Caco-2 (cell line): Measurements from ENCODE around the gene WDR73. TPM values are rescaled to one million over a fixed set of nuclear protein-coding genes. Genes with fewer than 3 reads are reported as not detected.

Experiments
- BruUV-seq: library from RNA; stranded (reverse); fragments of 400-500 nt; replicated peaks from 2 replicates; lab custom pipeline; 2021; lab: Mats Ljungman, UMichigan
- CTCF ChIA-PET: fragments of 300-600 bp; sonication (Branson Sonifier 250); formaldehyde crosslinking; loops from one replicate; lab custom pipeline; 2022; ENCODE audit warnings: antibody characterized with exemption; lab: Charles Lee
- POLR2A ChIA-PET: fragments of 300-600 bp; sonication (Branson Sonifier 250); formaldehyde crosslinking; loops from one replicate; lab custom pipeline; 2022; ENCODE audit warnings: antibody characterized with exemption; lab: Charles Lee
- DNase-seq, 2 experiments: peaks; one replicate each; pipeline versions ENCODE4 v3.0.0 to v3.0.0-alpha.2; 2020 to 2022
- H3K27me3 ChIP-seq: replicated peaks from 2 replicates; pipeline ENCODE4 v1.6.0; 2011; ENCODE audit warnings: low read length; ENCODE audit not compliant: control insufficient read depth, insufficient read depth
- H3K36me3 ChIP-seq: 2 replicates; pipeline ENCODE4 v1.5.1; 2011; ENCODE audit warnings: low read length; ENCODE audit not compliant: control insufficient read depth, insufficient read depth
- H3K4me1 ChIP-seq: fragments of 250-450 bp; sonication (Bioruptor Pico); 2 replicates; pipeline ENCODE4 v1.5.1; 2020; ENCODE audit warnings: mild to moderate bottlenecking
- H3K4me3 ChIP-seq: 2 replicates; pipeline ENCODE4 v1.5.1; 2011; ENCODE audit warnings: low read depth, mild to moderate bottlenecking, control low read depth, low read length
- H3K9me3 ChIP-seq: fragments of 250-450 bp; sonication (Bioruptor Pico); 2 replicates; pipeline ENCODE4 v1.5.1; 2020; ENCODE audit warnings: mild to moderate bottlenecking, moderate library complexity
- H3K27ac Mint-ChIP-seq: one replicate; pipeline ENCODE4 v1.8.0; 2022; ENCODE audit warnings: mixed read lengths; ENCODE audit not compliant: unreplicated experiment
- H3K27me3 Mint-ChIP-seq: one replicate; pipeline ENCODE4 v1.8.0; 2022; ENCODE audit warnings: mixed read lengths; ENCODE audit not compliant: insufficient read depth, unreplicated experiment
- H3K36me3 Mint-ChIP-seq: one replicate; pipeline ENCODE4 v1.8.0; 2022; ENCODE audit warnings: mild to moderate bottlenecking, mixed read lengths; ENCODE audit not compliant: insufficient read depth, unreplicated experiment
- H3K4me1 Mint-ChIP-seq: one replicate; pipeline ENCODE4 v1.8.0; 2022; ENCODE audit warnings: low read depth, mixed read lengths; ENCODE audit not compliant: unreplicated experiment
- H3K4me3 Mint-ChIP-seq: one replicate; pipeline ENCODE4 v1.8.0; 2022; ENCODE audit warnings: mild to moderate bottlenecking, moderate library complexity, mixed read lengths; ENCODE audit not compliant: unreplicated experiment
- H3K9me3 Mint-ChIP-seq: one replicate; pipeline ENCODE4 v1.8.0; 2022; ENCODE audit warnings: mixed read lengths; ENCODE audit not compliant: unreplicated experiment
- intact Hi-C: fragments of 100-400 bp; cut with micrococcal nuclease; formaldehyde crosslinking; loops from one replicate; pipeline ENCODE4 v1.10.0; 2022; ENCODE audit not compliant: unreplicated experiment
- total RNA-seq: library from RNA; stranded (reverse); gene quantifications from 2 replicates; pipeline ENCODE4 v1.2.3, GENCODE V29; 2022
- TF ChIP-seq, protein P1 (sequence below), 2 experiments: fragments of 200-600 bp in 1 of 2; IDR thresholded peaks; 1 replicate in 1 of 2; 2 replicates in 1 of 2; pipeline versions ENCODE4 v1.5.1 to v1.8.0; 2011 to 2022; ENCODE audit warnings: antibody characterized with exemption in 1 of 2, control low read depth in 1 of 2, inconsistent platforms in 1 of 2, low read depth in 1 of 2, low read length in 1 of 2, mild to moderate bottlenecking in 1 of 2, moderate library complexity in 1 of 2; ENCODE audit not compliant: insufficient read depth in 1 of 2, severe bottlenecking in 1 of 2, unreplicated experiment in 1 of 2

Gene WDR73
- total RNA-seq, 1 experiment from 2014 or later = 32.7 TPM

DNA sequence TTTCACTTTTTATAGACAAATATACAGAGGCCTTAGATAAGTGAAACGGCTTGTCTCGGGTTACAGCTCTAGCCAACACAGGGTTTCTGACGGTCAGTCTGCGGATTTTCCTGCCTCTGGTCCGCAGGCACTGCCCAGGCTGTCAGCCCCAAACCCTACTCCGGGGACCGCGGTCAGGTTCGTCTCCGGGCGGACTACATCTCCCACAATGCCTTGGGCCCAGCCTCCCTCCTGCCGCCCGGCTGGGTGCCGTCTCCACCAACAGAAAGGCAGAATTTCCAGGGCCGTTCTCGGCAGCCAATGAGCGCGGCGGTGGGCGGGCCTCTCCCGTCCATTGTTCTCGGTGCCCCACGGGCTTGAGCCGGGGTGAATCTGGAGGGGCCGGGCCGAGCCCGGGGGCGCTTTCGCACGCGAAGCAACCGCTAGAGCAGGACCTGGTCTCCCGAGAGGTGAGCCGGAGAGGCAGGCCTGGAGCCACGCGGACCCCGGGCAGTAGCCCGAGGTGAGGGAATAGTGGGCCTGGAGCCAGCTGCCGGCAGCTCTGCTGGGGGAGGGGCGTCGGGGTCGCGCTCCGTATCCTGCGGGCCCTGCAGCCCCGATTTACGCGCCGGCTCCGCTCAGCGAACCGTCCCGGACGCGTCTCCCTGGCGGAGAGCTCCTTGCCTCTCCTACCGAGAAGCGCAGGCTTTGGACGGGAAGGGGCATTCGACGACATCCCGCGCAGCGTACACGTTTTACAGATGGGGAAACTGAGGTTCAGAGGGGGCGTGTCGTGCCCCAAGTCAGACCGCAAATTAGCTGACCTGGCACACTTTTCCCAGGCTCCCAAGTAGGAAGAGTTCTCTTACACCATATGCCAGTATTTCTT is 53.2 kb downstream of the WDR73 start, which contains the start of gene ZSCAN2:
Gene ZSCAN2, plus strand, starts transcription at position 323 of the 868 bp plus-strand sequence. CDS start 2,919 bp downstream, outside the sequence.
- Mint-ChIP-seq H3K4me1 (peaks cover 17% of the 10 kb centered on the region), H3K27ac (peak within 1 kb of the TSS; percentile 86), H3K4me3 (peak within 1 kb of the TSS; percentile 96), H3K27me3 (peaks cover 3% of the 10 kb centered on the region), H3K9me3 (no peaks in the 10 kb centered on the region), H3K36me3 (peaks cover 24% of the 10 kb centered on the region)
- POLR2A ChIA-PET = interaction anchor here (0.6 to 1.6 kb wide), 2 partner anchors 30 to 31 kb away, joined by 3 to 5 read pairs; no protein-coding TSS in a partner anchor
- intact Hi-C loops = loop anchor here (1.0 to 10.0 kb wide), 3 partner anchors 30 to 114 kb away; partner anchors contain the start of genes SEC11A and WDR73
- Histone ChIP-seq H3K27me3 (no peaks in the 10 kb centered on the region), H3K36me3 (peaks cover 2% of the 10 kb centered on the region), H3K4me1 (peaks cover 10% of the 10 kb centered on the region), H3K9me3 (no peaks in the 10 kb centered on the region), H3K4me3 (peak within 1 kb of the TSS; percentile 67)
- DNase-seq = peak; percentile 95 to 97
- TF ChIP-seq, protein P1, sequence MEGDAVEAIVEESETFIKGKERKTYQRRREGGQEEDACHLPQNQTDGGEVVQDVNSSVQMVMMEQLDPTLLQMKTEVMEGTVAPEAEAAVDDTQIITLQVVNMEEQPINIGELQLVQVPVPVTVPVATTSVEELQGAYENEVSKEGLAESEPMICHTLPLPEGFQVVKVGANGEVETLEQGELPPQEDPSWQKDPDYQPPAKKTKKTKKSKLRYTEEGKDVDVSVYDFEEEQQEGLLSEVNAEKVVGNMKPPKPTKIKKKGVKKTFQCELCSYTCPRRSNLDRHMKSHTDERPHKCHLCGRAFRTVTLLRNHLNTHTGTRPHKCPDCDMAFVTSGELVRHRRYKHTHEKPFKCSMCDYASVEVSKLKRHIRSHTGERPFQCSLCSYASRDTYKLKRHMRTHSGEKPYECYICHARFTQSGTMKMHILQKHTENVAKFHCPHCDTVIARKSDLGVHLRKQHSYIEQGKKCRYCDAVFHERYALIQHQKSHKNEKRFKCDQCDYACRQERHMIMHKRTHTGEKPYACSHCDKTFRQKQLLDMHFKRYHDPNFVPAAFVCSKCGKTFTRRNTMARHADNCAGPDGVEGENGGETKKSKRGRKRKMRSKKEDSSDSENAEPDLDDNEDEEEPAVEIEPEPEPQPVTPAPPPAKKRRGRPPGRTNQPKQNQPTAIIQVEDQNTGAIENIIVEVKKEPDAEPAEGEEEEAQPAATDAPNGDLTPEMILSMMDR (IDR thresholded peaks at IDR 0.05; ENCODE audit: insufficient read depth in 1 of 2, low read depth in 1 of 2, low read length in 1 of 2, severe bottlenecking in 1 of 2, unreplicated experiment in 1 of 2) = no peak
- CTCF ChIA-PET = interaction anchor here (0.6 to 3.0 kb wide), 11 partner anchors 13 to 220 kb away, joined by 3 to 18 read pairs (median 6); partner anchors contain the start of genes NMB and WDR73
- BruUV-seq = TSS peak; percentile 48

DNA sequence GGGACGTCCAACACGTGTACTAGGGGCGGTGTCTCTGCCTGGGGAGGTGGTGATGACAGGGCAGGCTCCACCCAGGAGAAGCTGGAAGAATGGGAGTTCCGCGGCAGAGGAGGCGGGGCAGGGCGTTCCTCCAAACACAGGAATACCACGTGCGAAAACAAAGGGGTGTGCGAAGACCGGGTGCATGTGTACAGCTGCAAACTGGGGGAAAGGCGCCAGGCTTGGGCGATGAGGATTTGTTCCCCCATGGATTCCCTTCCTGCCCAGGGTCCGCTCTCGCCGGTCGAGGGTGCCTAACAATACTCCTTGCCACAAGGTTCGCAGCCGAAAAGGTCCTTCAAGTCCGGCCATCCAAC is 53.8 kb downstream of the WDR73 start:
- no peaks in the 10 kb centered on the region for H3K9me3 Mint-ChIP-seq
- Histone ChIP-seq H3K9me3 (no peaks in the 10 kb centered on the region), H3K27me3 (no peaks in the 10 kb centered on the region), H3K4me1 (peaks cover 4% of the 10 kb centered on the region), H3K36me3 (no peaks in the 10 kb centered on the region; the same call in none of the 2 replicates), H3K4me3 (peak overlapping the region; percentile 37)
- H3K4me1 Mint-ChIP-seq = peaks cover 11% of the 10 kb centered on the region
- peaks cover 3% of the 10 kb centered on the region for H3K27me3 Mint-ChIP-seq
- intact Hi-C loops = loop anchor here (1.0 to 10.0 kb wide), 3 partner anchors 31 to 114 kb away; partner anchors contain the start of genes SEC11A and WDR73
- ChIA-PET POLR2A (interaction anchor here (1.6 kb wide), 1 partner anchor 31 kb away, joined by 5 read pairs; no protein-coding TSS in a partner anchor), CTCF (interaction anchor here (0.6 to 3.0 kb wide), 8 partner anchors 12 to 106 kb away, joined by 3 to 18 read pairs (median 5); partner anchors contain the start of genes NMB and WDR73)
- peak overlapping the region; percentile 86 for H3K27ac Mint-ChIP-seq
- TF ChIP-seq, protein P1 (IDR thresholded peaks at IDR 0.05; ENCODE audit: insufficient read depth in 1 of 2, low read depth in 1 of 2, low read length in 1 of 2, severe bottlenecking in 1 of 2, unreplicated experiment in 1 of 2) = no peak
- BruUV-seq = no TSS peak
- peaks cover 24% of the 10 kb centered on the region for H3K36me3 Mint-ChIP-seq
- DNase-seq = peak; percentile 87 to 89
- H3K4me3 Mint-ChIP-seq = peak overlapping the region; percentile 96

DNA sequence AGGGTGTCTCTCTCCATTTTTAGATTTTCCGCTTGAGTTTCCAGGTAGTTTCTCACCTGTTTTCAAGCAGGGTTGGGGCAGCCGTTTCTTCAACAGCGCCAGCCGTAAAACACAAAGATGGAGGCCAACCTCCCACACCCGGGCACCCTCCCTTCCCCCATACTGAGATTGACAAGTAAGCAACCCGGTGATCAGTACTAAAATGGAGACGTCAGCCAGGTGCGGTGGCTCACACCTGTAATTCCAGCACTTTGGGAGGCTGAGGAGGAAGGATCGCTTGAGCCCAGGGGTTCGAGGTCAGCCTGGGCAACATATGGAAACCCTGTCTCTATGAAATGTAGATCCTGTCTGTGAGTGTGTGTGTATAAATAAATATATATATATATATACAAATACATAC is 54.2 kb downstream of the WDR73 start:
- ChIA-PET CTCF (interaction anchor here (0.6 to 3.0 kb wide), 7 partner anchors 12 to 107 kb away, joined by 3 to 18 read pairs (median 4); partner anchors contain the start of gene NMB), POLR2A (interaction anchor here (1.6 kb wide), 1 partner anchor 32 kb away, joined by 5 read pairs; no protein-coding TSS in a partner anchor)
- BruUV-seq = no TSS peak
- H3K27me3 ChIP-seq = no peaks in the 10 kb centered on the region
- H3K4me1 ChIP-seq = peaks cover under 1% of the 10 kb centered on the region; the same call in 1 of the 2 replicates
- Mint-ChIP-seq H3K27me3 (peaks cover 3% of the 10 kb centered on the region), H3K4me1 (peaks cover 7% of the 10 kb centered on the region), H3K9me3 (no peaks in the 10 kb centered on the region), H3K27ac (peak overlapping the region; percentile 86), H3K36me3 (peaks cover 24% of the 10 kb centered on the region), H3K4me3 (peak overlapping the region; percentile 96)
- DNase-seq = peak in 1 of 2 experiments; percentile 16
- TF ChIP-seq, protein P1 (IDR thresholded peaks at IDR 0.05; ENCODE audit: insufficient read depth in 1 of 2, low read depth in 1 of 2, low read length in 1 of 2, severe bottlenecking in 1 of 2, unreplicated experiment in 1 of 2) = no peak
- no peaks in the 10 kb centered on the region; the same call in none of the 2 replicates for H3K36me3 ChIP-seq
- intact Hi-C loops = loop anchor here (1.0 to 10.0 kb wide), 4 partner anchors 31 to 115 kb away; partner anchors contain the start of genes SEC11A and WDR73
- H3K4me3 ChIP-seq = peak overlapping the region; percentile 24
- H3K9me3 ChIP-seq = no peaks in the 10 kb centered on the region
